GM18508 (cell line): Measurements from ENCODE around the gene CAMK2N1.
"Not testable (repeated sequence)": the region's sequence is repeated elsewhere in the genome, so short reads cannot be mapped to it uniquely, and the experiment has no call there.

Experiments used
- ATAC-seq: cut with Tn5 transposase; IDR thresholded peaks from one replicate; pipeline ENCODE4 v1.9.1; 2021; ENCODE audit warnings: moderate number of reproducible peaks; ENCODE audit not compliant: insufficient read depth, unreplicated experiment

CAMK2N1 gene

DNA sequence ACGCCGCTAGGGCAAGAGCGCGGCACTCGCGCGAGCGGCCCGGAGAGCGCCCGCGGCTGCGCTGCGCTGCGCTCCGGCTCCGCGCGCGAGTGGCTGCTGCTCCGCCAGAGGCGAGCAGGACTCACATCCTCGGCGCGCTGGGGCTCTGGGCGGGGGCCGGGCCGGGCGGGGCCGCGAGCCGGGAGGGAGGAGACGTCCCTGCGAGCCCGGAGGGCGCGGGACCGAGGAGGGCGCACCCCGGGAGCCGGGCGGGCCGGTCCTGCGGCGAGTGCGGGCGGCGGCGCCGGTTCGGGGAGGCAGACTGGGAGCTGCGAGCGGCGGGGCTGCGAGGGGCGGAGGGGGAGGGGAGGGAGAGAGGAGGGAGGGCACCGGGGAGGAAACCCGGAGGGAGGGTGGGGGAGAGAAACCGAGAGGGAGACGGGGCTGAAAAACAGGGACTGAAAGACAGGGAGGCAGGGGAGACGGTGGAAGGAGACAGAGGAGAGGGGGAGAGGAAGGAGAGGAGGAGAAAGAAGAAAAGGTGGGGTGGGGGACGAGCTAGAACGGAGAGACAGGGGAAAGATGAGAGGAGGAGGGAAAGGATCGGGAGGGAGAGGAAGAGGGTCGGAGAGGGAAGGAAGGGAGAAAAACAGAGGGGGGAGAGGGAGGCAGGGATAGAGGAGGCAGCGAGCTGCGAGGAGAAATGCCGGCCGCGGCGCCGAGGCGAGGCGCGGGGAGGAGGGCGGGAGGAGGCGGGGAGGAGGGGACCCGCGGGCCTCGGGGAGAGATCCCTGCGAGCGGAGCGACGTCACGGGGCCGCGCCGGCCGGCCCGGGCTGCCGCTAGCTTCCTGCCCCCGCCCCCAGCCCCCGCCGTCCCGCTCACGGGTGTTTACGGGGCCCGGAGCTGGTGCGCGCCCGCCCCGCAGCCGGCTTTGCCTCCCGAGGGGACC lies at the start of gene CAMK2N1:
Gene CAMK2N1, minus strand, starts transcription at position 684 of the 930 bp plus-strand sequence. CDS start 831 bp downstream, outside the sequence.
- ATAC-seq, result no peak

DNA sequence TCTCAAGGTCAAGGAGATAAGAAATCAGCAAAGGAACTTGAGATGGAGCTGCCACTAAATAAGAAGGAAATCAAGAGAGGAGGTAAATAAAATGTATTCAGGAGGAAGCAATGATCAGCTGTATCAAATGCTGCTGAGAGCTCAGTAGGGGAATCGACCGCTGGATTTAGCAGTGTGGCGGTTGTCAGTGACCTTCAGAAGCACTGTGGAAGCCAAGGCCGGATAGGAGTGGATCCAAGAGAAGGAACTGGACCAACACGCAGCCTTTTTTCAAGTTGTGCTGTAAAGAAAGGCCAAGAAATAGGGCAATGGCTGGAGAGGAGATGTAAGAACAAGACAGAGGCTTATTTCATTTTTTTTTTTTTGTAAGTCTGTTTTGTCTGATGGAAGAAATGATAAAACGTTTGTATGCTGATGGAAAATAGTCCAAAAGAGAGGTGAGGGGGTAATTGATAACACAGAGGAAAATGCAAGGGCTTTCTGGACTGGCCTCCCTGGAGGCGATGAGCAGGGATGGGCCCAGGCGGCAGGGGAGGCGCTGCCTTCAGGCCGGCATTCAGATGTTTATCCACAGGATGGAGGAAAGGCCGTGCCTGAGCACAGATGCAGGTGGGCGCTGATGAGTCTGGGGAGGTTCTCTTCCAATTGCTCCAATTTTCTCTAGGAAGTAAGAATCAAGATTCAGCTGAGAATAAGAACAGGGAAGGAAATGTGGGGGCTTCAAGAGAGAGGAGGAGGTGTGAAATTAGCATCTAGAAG lies 48.8 kb upstream of the CAMK2N1 start:
- no peak for ATAC-seq

DNA sequence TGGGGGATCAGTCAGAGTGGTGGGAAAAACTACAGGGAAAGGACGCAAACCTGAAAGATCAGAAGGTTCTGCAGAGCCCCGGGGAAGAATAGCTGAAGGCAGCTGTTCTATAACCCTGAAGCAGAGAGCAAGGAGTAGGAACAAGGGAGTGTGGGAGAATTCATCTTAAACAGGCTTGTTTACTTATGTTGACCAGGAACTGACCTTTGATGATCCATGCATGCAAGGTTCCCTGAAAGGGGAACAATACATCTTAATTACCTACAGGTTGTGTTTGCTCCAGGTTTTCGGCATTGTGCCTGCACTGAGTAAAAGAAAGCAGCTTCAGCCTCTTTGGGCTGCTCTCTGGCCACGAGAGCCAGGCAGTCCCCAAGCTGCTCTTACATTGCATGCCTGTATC lies 47.6 kb upstream of the CAMK2N1 start:
- no peak for ATAC-seq

DNA sequence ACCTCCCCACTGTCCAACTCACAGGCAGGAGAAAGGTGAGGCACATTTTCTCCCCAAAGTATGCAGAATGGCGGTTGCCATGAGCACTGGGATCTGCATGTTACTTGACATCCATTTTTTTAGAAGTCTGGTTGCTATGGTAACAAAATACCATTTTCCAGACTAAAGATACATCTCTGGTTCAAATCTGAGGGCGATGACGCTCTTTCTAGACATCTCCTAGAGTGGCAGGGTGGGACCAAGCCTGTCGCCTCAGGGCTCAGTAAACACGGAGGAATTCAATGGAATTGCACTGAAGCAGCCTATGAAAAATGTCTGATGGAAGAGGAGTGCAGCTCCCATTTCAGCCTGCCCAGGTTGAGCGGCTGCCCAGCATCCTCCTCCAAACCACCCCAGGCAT lies 44.9 kb upstream of the CAMK2N1 start:
- no peak for ATAC-seq

DNA sequence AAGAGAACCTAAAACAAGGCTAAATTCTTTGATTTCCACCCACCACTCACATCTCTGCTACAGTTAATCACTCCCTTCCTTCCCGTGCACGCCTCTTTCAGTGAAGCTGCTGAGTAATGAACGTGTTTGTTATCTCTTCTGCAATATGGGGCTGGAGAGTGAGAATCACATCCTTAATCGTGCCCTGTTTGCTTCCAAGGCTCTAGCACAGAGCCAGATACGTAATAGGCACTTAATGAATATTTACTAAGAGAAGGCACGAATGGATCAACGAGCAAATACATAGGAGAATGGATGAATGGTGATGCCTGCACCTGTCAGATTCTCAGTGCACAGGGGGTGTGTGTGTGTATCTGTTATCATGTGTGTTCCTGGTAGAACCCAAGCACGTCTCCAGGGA lies 44.3 kb upstream of the CAMK2N1 start:
- no peak for ATAC-seq

DNA sequence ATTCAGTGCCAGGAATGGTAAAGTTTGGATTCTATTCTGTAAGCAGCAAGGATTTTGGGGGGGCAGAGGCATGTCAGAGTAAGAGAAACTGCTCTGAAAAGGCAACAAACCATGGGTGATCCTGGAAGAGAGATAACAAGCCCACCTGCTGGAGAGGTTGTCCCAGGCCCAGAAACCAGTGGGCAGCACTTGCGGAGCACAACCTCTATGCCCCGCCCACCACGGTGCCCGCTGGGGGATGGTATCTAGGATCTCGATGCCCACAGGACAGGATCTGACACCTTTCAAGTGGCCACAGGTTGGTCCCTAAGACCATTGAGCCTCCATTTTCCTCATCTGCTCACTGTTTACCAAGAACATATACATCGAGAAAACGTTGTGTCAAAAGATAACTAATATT lies 42.2 kb upstream of the CAMK2N1 start:
- no peak for ATAC-seq

DNA sequence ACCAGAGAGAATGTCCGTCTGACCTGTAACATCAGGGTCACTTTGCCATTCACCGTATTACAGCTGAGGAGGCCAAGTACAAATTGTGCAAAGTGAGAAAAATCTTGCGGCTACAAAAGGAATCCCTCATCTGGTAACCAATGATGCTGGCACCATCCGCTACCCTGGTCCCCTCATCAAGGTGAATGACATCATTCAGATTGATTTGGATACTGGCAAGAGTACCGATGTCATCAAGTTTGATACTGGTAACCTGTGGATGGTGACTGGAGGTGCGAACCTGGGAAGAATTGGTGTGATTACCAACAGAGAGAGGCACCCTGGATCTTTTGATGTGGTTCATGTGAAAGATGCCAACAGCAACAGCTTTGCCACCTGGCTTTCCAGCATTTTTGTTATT lies 40.3 kb upstream of the CAMK2N1 start:
- ATAC-seq, result no peak

DNA sequence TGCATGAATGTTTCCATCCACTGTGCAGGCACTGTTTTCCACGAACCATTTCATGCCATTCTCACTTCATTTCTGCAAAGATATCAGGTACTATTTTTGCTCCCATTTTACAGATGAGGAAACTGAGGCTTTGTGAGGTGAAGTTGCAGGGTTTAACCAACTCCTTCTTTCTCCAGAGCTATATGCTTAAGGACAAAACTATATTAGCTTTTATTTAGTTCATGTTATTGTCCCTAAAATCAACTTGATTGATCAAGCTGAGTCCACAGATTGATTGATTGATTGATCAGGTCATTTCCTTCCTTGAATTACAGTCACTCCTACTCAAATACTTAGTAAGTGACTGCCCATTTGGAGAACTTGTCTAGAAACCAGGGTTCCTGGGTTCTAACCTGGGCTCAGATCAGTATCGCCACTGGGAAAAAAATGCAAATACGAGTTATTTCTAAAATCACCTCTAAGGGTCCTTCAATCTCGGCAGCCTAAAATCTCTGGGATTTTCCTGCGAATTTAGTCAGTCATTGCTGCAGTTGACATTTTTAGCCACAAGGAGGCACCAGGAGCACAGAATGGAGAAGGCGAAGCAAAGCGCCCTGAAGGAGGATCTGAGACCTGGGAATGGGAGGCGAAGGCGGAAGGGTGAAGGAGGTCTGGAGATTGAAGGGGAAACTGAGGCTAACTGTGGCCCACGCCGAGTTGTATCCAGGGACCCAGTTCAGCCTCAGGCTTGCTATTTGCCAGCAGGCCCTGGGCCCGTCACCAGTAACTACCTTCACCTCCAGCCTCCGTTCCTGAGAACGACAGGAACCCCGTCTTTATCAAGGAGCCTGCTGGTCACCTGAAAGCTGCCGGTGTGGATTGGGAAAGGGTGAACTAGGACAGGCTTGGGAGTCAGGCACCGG lies 36.2 kb upstream of the CAMK2N1 start:
- no peak for ATAC-seq

DNA sequence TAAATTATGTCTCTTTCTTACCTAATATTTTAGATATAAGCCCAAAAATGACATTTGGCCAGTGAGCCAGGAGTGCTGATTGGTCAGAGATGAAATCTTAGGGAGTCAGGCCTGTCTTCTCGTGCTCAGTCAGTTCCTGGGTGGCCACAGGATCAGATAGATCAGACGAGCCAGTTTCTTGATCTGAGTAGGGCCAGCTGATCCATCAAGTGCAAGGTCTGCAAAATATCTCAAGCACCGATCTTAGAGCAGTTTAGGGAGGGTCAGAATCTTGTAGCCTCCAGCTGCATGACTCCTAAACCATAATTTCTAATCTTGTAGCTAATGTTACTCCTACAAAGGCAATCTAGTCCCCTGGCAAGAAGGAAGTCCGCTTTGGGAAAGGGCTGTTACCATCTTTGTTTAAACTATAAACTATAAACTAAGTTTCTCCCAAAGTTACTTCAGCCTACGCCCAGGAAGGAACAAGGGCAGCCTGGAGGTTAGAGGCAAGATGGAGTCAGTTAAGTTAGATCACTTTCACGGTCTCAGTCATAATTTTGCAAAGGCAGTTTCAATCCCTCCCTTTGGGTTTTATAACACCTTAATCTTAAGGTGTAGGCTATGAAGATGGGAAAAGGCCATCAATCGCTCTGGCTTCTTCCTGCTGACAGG lies 33.7 kb upstream of the CAMK2N1 start:
- ATAC-seq, result not testable (repeated sequence)

DNA sequence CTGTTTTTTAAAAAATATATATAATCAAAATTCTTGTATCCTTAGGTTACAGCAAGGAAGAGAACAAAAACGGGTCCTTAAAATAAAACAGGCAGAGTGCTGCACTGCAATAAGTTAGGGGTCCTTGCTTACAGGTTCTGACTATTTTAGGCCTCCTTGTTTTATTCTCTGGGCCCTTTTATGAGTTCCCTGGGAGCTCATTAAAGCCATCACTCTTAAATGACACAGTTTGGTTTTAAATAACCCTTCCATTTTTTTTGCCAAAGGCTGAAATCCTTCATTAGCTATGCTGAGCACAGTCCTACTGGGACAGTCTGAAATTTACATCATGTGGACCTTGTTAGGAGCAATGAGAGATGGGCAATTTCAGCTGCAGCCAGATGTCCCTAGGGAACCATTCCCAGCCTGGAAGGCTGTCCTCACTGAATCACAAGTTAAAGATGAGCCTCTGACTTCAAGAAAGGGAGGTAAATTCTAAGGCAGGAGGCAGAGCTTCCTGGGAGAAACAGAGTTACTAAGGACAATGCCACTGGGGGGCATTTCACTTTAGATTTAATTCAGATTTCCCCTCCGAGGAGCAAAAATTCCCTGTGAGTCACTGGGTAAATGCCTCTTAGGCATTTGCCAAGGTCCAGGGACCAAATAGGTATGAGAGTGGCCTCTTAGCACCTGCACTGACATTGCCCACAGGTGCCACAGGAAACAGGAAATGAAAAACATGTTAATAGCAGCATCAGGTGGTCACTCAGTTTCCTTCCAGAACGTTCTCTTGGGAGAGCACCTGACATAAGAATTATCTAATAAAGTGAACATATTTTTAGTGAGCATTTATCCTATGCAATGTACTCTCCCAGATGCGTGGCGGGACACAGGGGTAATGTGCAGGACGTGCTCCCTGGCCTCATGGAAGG lies 25.8 kb upstream of the CAMK2N1 start:
- ATAC-seq, result no peak

DNA sequence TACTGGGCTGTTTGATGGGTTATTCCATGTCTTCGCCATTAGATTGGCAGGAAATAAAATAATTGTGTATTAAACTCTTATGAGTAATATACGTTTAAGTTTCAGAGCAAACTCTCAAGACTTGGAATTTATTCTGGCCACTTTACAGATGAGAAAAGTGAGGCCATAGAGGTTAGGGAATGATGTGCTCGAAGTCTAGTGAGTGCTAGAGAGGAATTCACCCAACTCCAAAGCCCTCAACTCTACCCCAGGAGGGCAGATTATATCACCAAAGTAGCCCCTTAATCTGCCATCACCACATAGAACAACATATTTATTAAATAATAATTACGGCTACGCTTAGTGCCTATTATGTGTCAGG lies 22.4 kb upstream of the CAMK2N1 start:
- no peak for ATAC-seq

DNA sequence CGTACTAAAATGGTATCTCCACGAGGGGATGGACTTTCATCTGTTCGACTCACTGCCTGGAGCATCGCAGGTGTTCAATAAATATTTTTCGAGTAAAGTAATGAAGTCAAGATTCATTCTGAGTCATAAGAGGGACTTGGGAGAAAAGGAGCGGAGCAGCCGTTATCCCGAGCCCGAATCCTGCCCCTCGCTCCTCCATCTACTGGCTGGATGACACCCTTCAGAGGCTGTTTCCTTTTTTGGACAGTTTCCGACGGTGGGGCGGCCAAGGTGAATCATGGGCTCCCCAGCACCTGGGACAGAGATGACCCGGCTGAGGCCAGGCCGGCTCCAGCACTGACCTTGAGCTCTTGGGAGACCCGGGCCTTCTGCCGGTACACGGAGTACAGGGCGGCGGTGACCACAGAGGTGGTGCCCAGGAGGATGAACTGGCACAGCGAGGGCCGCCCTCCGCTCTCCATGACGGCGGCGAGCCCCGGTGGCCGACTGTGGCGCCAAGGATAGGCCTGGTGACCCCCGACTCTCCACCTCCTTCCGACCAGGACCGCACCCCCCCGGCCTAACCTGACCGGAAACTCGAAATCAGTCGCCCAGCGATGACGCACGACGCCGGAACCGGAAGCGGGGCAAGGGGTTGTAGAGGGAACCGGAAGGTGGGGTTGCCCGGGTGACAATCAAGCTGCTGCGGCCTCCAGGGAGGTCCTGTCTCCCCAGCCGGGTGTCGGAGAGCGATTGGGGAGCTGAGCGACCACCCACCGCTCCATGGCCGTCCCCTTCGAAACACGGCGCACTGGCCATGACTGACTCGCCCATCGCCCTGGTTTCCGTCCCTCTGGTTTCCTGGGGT lies 21.8 kb upstream of the CAMK2N1 start, which contains the start of gene MUL1:
Gene MUL1, minus strand, starts transcription at position 588 of the 847 bp plus-strand sequence. Its CDS starts 127 bp downstream, at position 461.
- peak; percentile 51 for ATAC-seq

DNA sequence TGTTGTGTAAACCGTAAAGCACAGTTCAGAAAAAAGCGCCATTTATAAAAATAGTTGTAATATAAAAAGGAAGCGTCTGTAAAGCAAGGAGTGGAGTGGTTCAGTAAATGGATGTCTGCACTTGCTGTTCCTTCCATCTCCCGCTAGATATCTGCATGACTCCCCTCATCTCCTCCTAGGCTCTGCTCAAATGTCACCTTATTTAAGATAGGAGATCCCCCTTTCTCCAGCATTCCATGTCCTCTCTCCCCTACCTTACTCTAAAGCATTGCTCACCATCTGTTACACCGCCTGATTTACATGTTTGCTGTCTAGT lies 21.2 kb upstream of the CAMK2N1 start:
- no peak for ATAC-seq

DNA sequence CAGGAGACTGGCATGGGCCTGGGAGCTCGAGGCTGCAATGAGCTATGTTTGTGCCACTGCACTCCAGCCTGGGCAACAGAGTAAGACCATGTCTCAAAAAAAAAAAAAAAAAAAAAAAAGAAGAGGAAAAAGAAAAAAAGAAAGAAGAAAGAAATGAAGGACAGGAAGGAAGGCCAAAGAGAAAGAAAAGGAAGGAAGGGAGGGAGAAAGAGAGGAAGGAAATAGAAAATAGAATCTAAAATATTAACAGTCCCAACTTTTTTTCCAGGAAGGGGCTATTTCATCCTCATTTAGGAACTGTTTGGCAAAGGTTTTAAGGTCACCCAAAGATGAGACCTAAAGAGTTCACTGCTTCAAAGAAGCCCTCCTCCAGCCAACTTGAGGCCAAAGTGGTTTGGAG lies 19.5 kb upstream of the CAMK2N1 start:
- ATAC-seq, result no peak

DNA sequence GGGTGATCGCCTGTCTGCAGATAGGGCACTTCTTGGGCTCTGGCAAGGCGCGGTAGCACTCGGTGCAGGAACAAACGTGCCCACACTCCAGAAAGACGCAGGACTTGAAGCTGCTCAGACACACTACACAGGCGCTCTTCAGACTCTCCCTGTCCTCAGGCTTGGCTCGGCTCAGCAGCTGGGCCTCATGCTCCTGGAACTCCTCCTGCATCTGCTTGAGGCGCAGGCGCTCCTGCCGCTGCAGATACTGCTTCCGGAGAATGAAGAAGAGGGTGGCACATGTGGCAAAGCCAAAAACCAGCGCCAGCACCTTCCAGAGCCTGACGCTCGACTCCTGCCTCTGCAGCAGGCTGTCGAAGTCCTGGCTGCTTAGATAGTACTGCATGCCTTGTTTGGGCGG lies 14.7 kb upstream of the CAMK2N1 start:
- no peak for ATAC-seq

DNA sequence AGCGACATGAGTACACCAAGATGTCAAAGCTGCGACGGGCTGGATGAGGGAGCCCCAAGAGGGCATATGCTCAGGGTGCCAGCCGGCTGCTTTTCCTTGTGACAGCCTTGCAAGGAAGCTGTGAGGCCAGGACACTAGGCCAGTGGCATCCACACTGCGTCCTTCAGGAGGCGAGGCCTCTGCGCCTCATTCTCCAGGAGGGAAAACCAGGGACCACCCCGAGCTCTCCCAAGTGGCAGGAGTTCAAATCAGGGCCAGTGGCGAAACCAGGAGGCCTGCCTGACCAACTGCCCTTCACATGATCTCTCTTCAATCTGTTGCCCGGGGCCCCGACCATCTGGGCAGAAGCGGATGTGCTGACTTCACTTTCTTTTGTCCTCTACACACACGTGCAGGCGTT lies 13.7 kb upstream of the CAMK2N1 start:
- no peak for ATAC-seq

DNA sequence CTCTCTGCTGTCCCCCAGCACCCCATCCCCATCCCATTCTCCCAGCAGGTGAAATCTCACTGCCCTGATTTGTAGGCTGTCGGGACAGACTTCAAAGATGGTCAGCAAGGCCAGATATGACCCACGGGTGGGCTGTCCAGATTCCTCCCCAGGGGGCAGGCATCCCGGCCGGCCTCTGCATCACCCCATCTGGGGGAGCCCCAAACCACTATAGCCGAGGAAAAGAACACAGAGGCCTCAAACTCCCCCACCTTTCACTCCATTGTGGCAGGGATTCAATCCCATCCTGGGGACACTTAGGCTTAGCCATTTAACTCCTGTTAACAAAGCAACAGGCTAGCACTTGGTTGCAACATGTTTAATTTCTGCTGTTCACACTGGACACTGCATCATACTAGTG lies 13.1 kb upstream of the CAMK2N1 start:
- no peak for ATAC-seq

DNA sequence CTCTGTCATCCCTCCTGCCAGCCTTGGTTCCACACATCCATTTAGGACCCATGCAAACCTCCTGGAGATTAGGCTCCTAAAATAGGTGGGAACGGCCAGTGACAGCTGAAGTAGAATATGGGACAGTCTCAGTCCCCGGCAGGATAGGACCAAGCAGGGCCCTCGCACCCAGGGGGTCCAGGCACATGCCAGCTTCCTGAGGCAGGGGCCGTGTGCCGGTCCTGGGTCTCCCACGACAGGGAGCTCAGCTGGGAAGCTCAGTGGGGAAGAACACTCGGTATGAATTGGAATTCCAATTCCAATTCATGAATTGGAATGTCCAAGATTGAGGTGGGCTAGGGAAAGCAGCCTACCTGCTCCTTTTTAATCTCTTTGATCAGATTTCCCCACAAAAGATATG lies 12.1 kb upstream of the CAMK2N1 start:
- ATAC-seq, result no peak
